ENCODE measurements around the gene TRANK1.
"Not testable (repeated sequence)": the region's sequence is repeated elsewhere in the genome, so short reads cannot be mapped to it uniquely, and the experiment has no call there.

Gene TRANK1

DNA sequence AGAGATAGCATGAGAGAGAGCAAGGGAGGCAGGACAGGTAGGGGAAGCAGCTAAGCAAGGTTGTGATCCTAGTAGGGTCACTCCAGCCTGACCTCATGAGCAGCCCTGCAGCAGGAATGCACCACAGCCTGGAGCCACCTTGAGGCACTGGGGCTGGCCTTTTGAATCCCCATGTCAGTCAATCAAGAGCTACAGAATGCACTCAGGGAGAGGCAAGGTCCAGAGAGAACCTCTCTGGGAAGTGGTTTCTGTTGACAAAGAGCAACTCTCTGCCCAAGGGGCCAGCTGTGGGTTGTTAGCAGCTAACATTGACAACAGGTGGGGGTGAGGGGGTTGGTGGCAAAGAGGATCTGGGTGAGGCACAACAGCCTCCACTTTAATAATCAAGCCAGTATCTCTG is 54.6 kb downstream of the TRANK1 start:
- no peak for DNase-seq

DNA sequence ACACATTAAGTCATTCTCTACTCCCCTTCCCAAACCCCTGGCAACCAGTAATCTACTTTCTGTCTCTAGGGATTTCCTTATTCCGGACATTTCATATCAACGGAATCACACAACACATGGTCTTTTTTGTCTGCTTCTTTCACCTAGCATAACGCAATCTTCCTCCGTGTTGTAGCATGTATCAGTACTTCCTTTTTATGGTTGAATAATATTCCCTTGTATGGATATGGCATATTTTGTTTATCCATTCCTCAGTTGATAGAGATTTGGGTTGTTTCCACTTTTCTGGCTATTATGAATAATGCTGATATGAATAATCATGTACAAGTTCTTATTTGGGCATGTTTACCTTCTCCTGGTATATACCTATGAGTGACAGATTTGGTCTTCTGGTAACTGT is 63.1 kb downstream of the TRANK1 start:
- DNase-seq, result no peak

DNA sequence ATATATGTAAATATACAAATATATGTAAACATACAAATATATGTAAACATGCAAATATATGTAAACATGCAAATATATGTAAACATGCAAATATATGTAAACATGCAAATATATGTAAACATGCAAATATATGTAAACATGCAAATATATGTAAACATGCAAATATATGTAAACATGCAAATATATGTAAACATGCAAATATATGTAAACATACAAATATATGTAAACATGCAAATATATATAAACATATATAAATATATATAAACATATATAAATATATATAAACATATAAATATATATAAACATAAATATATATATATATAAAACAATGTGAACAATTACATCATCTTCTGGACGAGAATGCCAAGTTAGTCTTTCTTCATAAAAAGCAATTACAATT is 65.0 kb downstream of the TRANK1 start:
- DNase-seq, result not testable (repeated sequence)

DNA sequence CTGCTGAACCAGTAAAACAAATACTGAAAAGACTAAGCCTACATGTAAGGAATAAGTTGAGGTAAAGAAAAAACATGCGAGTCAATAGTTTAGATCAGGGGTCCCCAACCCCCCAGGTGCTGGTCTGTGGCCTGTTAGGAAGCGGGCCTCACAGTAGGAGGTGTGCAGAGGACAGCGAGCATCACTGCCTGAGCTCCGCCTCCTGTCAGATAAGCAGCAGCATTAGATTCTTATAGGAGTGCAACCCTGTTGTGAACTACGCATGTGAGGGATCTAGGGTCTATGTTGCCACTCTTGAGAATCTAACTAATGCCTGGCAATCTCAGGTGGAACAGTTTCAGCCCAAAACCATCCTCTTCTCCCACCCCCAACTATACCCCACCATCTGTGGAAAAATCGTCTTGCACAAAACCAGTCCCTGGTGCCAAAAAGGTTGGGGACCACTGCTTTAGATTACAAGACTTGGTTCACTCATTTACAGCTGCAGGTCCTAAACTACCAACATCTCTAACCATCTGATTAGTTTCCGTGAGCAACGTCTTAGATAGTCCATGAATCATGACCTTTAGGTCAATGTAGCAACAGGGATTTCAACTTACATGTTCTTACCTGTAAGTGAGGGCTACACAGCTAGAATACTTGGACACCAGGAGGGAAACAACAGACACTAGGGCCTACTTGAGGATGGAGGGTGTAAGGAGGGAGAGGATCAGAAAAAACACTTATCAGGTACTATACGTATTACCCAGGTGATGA is 66.7 kb downstream of the TRANK1 start:
- no peak for DNase-seq

DNA sequence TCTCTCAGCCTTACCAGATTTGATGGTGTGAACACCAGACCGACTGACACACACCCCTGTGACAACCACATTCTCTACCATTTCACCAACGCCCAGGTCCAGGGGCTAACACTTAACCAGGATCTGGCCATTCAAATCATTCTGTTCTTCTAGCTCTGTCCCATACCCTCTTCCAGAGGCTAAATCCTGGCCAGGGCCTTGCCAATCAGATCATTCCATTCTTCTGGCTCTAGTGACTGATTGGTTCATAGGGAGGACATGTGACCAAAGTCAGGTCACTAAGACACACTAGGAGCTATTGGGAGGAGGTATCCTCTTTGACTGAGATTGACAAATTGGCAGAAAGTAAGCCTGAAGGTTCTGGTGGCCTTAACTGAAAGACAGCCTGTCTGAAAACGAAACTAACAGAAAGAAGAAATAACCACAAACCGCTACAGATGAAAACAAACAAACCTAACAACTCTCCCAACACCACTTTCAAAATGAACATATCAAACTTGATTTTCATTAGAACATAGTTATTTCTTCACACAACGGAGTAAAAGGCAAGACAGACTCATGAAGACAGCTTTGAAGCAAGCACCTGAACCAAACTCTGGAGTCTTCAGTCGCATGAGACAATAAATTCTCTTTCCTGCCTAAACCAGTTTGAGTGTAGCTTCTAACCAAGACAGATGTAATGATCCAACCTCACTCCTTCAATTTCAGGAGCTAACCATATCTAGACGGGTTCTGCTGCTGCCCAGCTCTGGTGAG is 68.5 kb downstream of the TRANK1 start:
- DNase-seq, result peak; percentile 13

DNA sequence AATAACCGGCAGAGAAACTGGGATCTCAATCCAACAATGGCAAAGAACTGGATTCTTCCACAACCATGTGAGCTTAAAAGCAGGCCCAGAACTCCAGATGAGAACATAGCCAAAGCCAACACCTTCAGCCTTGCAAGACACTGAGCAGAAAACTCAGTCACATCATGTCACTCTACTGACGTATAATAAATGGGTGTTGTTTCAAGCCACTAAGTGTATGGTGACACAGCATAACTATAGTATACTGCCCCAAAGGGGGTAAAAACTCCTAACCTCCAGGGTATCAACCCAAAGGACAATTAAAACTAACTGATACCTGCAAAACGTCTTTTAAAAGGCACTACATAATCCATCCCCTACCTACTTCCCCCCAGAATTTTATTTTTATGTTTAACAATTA is 69.5 kb downstream of the TRANK1 start:
- no peak for DNase-seq

DNA sequence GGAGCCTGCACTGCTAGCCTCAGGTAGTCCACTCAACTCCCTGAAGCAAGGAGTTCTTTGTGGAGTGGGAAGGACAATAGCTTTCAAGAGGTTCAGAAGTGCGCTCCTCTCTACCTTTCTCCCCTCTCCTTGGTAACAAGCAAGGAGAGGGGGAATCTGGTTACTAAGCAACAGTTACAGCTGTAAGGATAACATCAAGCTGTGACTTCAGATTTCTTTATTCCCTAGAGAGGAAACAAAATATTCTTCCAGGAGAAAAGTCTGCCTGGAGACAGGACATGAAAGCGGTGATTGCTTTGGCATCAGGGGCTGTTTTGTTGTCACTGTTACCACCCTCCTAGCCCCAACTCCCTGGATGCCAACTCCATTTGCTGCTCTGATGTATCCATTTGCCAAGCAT is 70.4 kb downstream of the TRANK1 start:
- no peak for DNase-seq

GRCh38 chr3:36871379-36872126 is 73.3 kb downstream of the TRANK1 start:
- no peak for DNase-seq

- DNase-seq, result peak; percentile 16
These were observed 76.0 kb downstream of the TRANK1 start for GRCh38 chr3:36868614-36869436.

GRCh38 chr3:36867810-36868209 is 77.0 kb downstream of the TRANK1 start:
- no peak for DNase-seq

GRCh38 chr3:36866368-36866767 is 78.5 kb downstream of the TRANK1 start:
- no peak for DNase-seq

- DNase-seq, result no peak
These were observed 80.4 kb downstream of the TRANK1 start for GRCh38 chr3:36864180-36865053.

GRCh38 chr3:36862076-36862755 is 82.6 kb downstream of the TRANK1 start:
- no peak for DNase-seq

DNA sequence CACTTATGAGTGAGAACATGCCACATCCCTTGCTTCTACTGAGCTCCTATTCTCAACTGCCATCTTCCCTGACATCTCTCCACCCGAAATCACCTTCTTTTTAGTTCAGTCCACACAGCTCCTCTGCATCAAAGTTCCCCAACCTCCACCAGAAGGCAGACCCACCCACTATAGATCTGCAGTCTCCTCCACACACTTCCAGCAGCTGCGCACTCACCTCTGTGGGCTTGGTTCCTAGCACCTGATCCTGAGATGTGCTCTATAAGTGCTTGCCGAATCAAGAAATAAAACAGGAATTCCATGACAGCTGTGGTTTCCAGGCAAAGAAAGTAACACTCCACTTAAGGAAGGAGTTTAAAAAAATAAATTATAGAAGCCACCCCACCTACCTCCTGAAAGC is 85.4 kb downstream of the TRANK1 start:
- DNase-seq, result no peak

DNA sequence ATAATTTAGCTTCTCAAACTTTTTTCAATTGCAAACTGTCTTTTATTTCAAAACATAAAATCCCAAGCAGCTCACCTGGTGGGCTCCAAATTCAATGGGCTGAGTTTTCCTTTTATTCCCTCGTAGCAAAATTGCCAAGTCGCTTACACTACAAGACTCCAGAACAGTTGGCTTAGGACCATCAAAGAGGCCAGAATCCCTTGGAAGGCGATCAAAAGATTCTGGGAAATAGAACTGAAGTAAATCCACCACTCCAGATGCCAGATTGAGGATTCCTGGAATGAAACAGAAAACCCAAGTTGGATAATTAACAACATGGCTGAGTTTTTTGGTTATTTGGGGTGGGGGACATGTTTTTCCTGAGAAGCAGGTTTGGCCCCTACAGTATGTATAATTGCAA is 92.8 kb downstream of the TRANK1 start:
- no peak for DNase-seq

DNA sequence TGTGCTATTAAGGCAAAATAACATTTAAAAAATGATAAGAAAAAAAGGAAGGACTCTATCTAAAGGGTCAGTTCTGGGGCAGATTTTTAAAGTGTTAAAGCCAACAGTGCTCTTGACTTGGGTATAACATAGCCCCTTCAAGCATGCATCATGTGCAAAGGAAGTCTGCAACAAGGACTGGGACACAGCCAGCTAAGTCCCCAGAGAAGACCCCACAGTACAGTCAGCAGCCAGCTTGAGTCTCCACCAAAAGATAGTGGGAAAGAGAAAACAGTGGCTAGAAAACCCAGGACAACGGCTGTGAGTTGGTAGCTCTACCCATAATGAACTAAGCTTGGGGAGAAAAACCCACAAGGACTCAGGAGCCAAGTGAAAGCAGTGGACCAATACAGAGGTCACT is 94.1 kb downstream of the TRANK1 start:
- DNase-seq, result no peak

- DNase-seq, result no peak
These were observed 98.4 kb downstream of the TRANK1 start for GRCh38 chr3:36846406-36846805.

- DNase-seq, result peak; percentile 32
These were observed 101.5 kb downstream of the TRANK1 start for GRCh38 chr3:36843065-36844051.

- DNase-seq, result no peak
These were observed 102.6 kb downstream of the TRANK1 start for GRCh38 chr3:36842275-36842674.

GRCh38 chr3:36840453-36840921 is 104.4 kb downstream of the TRANK1 start:
- DNase-seq, result no peak

Data from activated effector memory CD4-positive, alpha-beta T cell treated with Interleukin-2 at 50 U/mL for 16 hours (primary cell).